ENCODE data around the gene MRS2. TPM values are rescaled to one million over a fixed set of nuclear protein-coding genes. Genes with fewer than 3 reads are reported as not detected.

The MRS2 gene, protein sequence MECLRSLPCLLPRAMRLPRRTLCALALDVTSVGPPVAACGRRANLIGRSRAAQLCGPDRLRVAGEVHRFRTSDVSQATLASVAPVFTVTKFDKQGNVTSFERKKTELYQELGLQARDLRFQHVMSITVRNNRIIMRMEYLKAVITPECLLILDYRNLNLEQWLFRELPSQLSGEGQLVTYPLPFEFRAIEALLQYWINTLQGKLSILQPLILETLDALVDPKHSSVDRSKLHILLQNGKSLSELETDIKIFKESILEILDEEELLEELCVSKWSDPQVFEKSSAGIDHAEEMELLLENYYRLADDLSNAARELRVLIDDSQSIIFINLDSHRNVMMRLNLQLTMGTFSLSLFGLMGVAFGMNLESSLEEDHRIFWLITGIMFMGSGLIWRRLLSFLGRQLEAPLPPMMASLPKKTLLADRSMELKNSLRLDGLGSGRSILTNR
- 10 to 100 TPM; 11.7 to 23.1 TPM for total RNA-seq

DNA sequence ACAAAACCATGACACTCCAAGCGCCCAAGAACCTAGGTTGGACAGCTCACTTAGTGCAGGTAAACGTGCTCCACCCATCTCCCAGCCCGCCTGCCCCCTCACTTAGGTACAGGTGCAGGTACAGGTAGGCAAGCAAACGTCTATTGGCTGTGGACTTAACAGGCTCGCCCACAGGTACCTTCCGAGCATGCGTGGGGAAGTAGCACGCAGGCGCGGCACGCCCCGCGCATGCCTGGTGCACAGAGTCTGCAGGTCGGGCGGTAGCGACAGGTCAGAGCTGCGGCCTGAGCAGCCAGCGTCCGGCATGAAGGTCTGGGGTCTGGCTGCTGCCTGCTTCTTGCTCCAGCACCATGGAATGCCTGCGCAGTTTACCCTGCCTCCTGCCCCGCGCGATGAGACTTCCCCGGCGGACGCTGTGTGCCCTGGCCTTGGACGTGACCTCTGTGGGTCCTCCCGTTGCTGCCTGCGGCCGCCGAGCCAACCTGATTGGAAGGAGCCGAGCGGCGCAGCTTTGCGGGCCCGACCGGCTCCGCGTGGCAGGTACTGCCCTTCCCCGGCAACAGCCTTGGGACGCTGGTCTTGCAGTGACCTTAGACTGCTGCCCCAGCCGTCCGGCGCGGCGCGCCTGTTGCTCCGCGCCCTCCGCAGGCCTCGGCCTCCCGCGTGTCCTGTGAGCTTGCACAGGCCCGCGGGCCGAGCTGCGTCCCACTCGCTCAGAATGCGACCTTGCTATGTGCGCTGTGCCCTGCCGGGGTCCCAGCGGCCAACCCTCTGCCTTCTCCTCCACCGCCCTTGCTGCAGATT lies at the start of gene MRS2:
TSS of gene MRS2 (plus strand) at position 240 of the 804 bp plus-strand sequence. CDS start at position 351, 111 bp downstream.
- ATAC-seq (peak; percentile 99), DNase-seq (peak; percentile 92 to 96 (median 96))
- H3K9me3 ChIP-seq: no peaks in the 10 kb centered on the region
- H3K4me3 ChIP-seq: peak within 1 kb of the TSS; percentile 54 to 100
- peaks cover 11% of the 10 kb centered on the region for H3K4me1 ChIP-seq
- TF ChIP-seq POLR2A (IDR thresholded peaks at IDR 0.05): peak; percentile 58 to 91 (median 89)
- TF ChIP-seq, protein P1, sequence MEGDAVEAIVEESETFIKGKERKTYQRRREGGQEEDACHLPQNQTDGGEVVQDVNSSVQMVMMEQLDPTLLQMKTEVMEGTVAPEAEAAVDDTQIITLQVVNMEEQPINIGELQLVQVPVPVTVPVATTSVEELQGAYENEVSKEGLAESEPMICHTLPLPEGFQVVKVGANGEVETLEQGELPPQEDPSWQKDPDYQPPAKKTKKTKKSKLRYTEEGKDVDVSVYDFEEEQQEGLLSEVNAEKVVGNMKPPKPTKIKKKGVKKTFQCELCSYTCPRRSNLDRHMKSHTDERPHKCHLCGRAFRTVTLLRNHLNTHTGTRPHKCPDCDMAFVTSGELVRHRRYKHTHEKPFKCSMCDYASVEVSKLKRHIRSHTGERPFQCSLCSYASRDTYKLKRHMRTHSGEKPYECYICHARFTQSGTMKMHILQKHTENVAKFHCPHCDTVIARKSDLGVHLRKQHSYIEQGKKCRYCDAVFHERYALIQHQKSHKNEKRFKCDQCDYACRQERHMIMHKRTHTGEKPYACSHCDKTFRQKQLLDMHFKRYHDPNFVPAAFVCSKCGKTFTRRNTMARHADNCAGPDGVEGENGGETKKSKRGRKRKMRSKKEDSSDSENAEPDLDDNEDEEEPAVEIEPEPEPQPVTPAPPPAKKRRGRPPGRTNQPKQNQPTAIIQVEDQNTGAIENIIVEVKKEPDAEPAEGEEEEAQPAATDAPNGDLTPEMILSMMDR (IDR thresholded peaks at IDR 0.05): no peak
- no peaks in the 10 kb centered on the region for H3K27me3 ChIP-seq
- intact Hi-C loops (cut with DNase I): no loop called here
- peak within 1 kb of the TSS; percentile 40 to 84 (median 74) for H3K27ac ChIP-seq
- 0 to 1% methylated on average over 16 to 63 of the region's 63 CpGs for WGBS, 2 donors
- H3K36me3 ChIP-seq (replicated peaks in 1 of 2; ENCODE audit: insufficient read depth in 1 of 2, low read depth in 2 of 2): no peaks in the 10 kb centered on the region

DNA sequence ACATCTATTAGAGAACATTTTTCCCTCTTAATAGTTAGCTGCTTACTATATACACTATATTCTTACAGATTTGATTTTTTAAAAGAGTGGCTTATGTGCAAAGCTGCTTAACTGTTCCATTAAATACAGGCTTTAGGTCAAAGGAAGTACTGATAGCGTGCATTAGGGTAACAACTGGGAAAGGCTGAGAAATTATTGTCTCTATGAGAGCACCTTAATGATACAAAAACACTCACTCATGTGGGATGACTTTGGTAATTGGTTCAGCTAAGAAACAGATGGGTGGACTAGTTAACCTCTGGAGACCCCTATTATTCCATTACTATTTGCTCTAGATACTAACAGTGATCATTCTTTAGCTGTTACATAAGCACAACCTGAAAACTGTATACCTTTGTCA lies 48.9 kb upstream of the MRS2 start:
- TF ChIP-seq POLR2A (IDR thresholded peaks at IDR 0.05): no peak
- TF ChIP-seq, protein P1 (IDR thresholded peaks at IDR 0.05): no peak
- 69 to 76% methylated on average over 1 of the region's 1 CpG for WGBS, 2 donors
- DNase-seq (no peak), ATAC-seq (no peak)
- Histone ChIP-seq H3K9me3 (no peaks in the 10 kb centered on the region), H3K27ac (peak overlapping the region in 2 of 4 donors; percentile 89 to 92), H3K36me3 (replicated peaks in 1 of 2; ENCODE audit: insufficient read depth in 1 of 2, low read depth in 2 of 2) (no peaks in the 10 kb centered on the region), H3K4me1 (peaks cover 10% of the 10 kb centered on the region), H3K4me3 (no peak overlapping the region), H3K27me3 (no peaks in the 10 kb centered on the region)
- intact Hi-C loops (cut with DNase I): no loop called here

DNA sequence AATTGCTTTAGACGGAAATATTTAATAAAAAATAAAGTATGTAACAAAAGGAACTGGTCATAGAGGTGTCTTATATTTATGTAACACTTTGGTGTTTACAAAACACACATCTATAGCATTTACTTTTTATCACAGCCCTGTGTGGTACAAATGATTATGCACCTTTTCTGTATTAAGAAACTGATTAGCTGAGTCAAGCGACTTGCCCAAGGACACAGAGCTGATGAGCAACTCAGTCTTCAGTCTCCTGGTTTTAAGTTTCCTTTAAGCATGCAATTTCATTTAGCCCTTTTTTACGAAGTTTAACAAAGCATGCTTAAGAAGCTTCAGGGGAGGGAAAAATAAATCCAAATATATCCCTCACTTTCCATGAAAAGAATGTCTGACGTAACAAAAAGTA lies 47.3 kb upstream of the MRS2 start:
- no peaks in the 10 kb centered on the region for H3K9me3 ChIP-seq
- no peaks in the 10 kb centered on the region for H3K36me3 ChIP-seq (replicated peaks in 1 of 2; ENCODE audit: insufficient read depth in 1 of 2, low read depth in 2 of 2)
- peak overlapping the region in 3 of 4 donors; percentile 18 to 92 (median 89) for H3K27ac ChIP-seq
- WGBS, 2 donors: 18 to 30% methylated on average over 4 of the region's 4 CpGs
- H3K4me1 ChIP-seq: peaks cover 3% of the 10 kb centered on the region
- H3K4me3 ChIP-seq: peak overlapping the region in 1 of 2 donors; percentile 11
- no peak for DNase-seq
- H3K27me3 ChIP-seq: no peaks in the 10 kb centered on the region
- intact Hi-C loops (cut with DNase I): no loop called here
- TF ChIP-seq POLR2A (IDR thresholded peaks at IDR 0.05): no peak
- TF ChIP-seq, protein P1 (IDR thresholded peaks at IDR 0.05): no peak
- ATAC-seq: no peak

DNA sequence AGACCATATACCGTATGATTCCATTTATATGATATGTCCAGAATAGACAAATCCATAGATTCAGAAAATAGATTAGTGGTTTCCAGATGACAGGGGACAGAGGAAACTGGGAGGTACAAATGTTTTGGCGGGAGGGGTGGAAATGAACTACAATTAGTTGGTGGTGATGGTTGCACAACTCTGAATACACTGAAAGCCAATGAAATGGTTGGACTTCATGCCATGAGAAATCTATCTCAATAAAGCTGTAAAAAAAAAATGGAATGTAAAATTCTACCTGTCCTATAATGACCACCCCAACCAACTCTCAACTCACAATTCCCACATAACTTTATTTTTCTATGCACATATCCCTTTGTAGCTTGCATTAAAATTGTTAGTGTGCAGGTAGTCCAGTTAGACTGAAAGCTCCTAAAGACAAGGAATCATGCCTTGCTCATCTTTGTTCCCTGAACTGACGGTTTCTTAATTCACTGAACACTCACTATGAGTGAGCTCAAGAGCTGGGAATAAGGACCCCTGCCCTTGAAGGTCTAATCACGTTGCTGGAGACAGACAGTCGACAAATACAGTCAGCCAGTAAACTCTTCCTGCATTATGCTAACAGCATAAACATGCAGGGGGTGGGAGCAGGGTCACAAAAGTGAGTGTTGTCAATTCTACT lies 46.3 kb upstream of the MRS2 start:
- Histone ChIP-seq H3K9me3 (no peaks in the 10 kb centered on the region), H3K4me3 (peak overlapping the region in 1 of 2 donors; percentile 51), H3K4me1 (peaks cover 5% of the 10 kb centered on the region), H3K36me3 (replicated peaks in 1 of 2; ENCODE audit: insufficient read depth in 1 of 2, low read depth in 2 of 2) (no peaks in the 10 kb centered on the region), H3K27me3 (no peaks in the 10 kb centered on the region), H3K27ac (peak overlapping the region in 3 of 4 donors; percentile 86 to 92 (median 89))
- ATAC-seq: no peak
- intact Hi-C loops (cut with DNase I): no loop called here
- no peak for DNase-seq
- TF ChIP-seq, protein P1 (IDR thresholded peaks at IDR 0.05): no peak
- TF ChIP-seq POLR2A (IDR thresholded peaks at IDR 0.05): no peak
- WGBS, 2 donors: 39% methylated on average over 5 of the region's 5 CpGs
